Measurements from ENCODE around the gene SPOCK3.
"Not testable (repeated sequence)": the region's sequence is repeated elsewhere in the genome, so short reads cannot be mapped to it uniquely, and the experiment has no call there.

The SPOCK3 gene

GRCh38 chr4:166798126-166798525, 436.2 kb downstream of the SPOCK3 start:
- no peak for DNase-seq

GRCh38 chr4:166777760-166778159, 456.5 kb downstream of the SPOCK3 start:
- DNase-seq = no peak

GRCh38 chr4:166763018-166763417, 471.3 kb downstream of the SPOCK3 start:
- no peak for DNase-seq

GRCh38 chr4:166741742-166742141, 492.6 kb downstream of the SPOCK3 start:
- DNase-seq = no peak

GRCh38 chr4:166739215-166739614, 495.1 kb downstream of the SPOCK3 start:
- not testable (repeated sequence) for DNase-seq

- no peak for DNase-seq
These were observed 496.9 kb downstream of the SPOCK3 start for GRCh38 chr4:166737430-166737829.

- no peak for DNase-seq
These were observed 498.7 kb downstream of the SPOCK3 start for GRCh38 chr4:166735553-166735952.

- DNase-seq = no peak
These were observed 499.5 kb downstream of the SPOCK3 start for GRCh38 chr4:166734797-166735196.

- no peak for DNase-seq
These were observed 500.6 kb downstream of the SPOCK3 start for GRCh38 chr4:166733686-166734085.

- DNase-seq = no peak
These were observed 507.5 kb downstream of the SPOCK3 start for GRCh38 chr4:166726832-166727231.

- DNase-seq = no peak
These were observed 509.9 kb downstream of the SPOCK3 start for GRCh38 chr4:166724369-166724768.

GRCh38 chr4:166723532-166724140, 510.7 kb downstream of the SPOCK3 start:
- no peak for DNase-seq

GRCh38 chr4:166715748-166716713, 518.3 kb downstream of the SPOCK3 start:
- DNase-seq = not testable (repeated sequence)

GRCh38 chr4:166700592-166700991, 533.7 kb downstream of the SPOCK3 start:
- DNase-seq = no peak

- no peak for DNase-seq
These were observed 545.5 kb downstream of the SPOCK3 start for GRCh38 chr4:166688835-166689234.

- no peak for DNase-seq
These were observed 546.5 kb downstream of the SPOCK3 start for GRCh38 chr4:166687828-166688227.

Measured in SIG-M5 (cell line).